Suprapubic skin (tissue), 4 donors: ENCODE measurements around the gene KCNK16. TPM values are rescaled to one million over a fixed set of nuclear protein-coding genes. Genes with fewer than 3 reads are reported as not detected.

Experiments used
- DNase-seq, 2 donors: peaks; one replicate each; pipeline ENCODE4 v3.0.0-alpha.2; 2019; ENCODE audit warnings: low spot score in 2 of 2
- H3K27ac ChIP-seq: fragments of 200-600 bp; sonication (generic); one replicate; pipeline ENCODE4 v1.5.1; 2019
- H3K27me3 ChIP-seq: fragments of 200-600 bp; sonication (generic); one replicate; pipeline ENCODE4 v1.5.1; 2019
- H3K36me3 ChIP-seq: fragments of 200-600 bp; sonication (generic); one replicate; pipeline ENCODE4 v1.5.1; 2019
- H3K4me1 ChIP-seq: fragments of 200-600 bp; sonication (generic); one replicate; pipeline ENCODE4 v1.5.1; 2019
- H3K4me3 ChIP-seq: fragments of 200-600 bp; sonication (generic); one replicate; pipeline ENCODE4 v1.5.1; 2019; ENCODE audit warnings: mild to moderate bottlenecking
- H3K9me3 ChIP-seq: fragments of 200-600 bp; sonication (generic); one replicate; pipeline ENCODE4 v1.5.1; 2019
- CTCF ChIP-seq, 2 donors: fragments of 200-600 bp in 1 of 2; fragments of 450-650 bp in 1 of 2; sonication (generic) in 1 of 2; IDR thresholded peaks; one replicate each; pipeline ENCODE4 v1.5.1; 2016 to 2019; ENCODE audit warnings: antibody characterized with exemption in 2 of 2, mild to moderate bottlenecking in 1 of 2, moderate library complexity in 1 of 2
- EP300 ChIP-seq: sonication (generic); formaldehyde crosslinking; IDR thresholded peaks from one replicate; pipeline ENCODE4 v1.6.1; 2017; ENCODE audit warnings: antibody characterized with exemption
- POLR2A ChIP-seq, 2 donors: fragments of 450-650 bp; IDR thresholded peaks; one replicate each; pipeline ENCODE4 v1.6.1; 2017; ENCODE audit warnings: antibody characterized with exemption in 2 of 2, mild to moderate bottlenecking in 2 of 2, moderate library complexity in 2 of 2
- POLR2AphosphoS5 ChIP-seq, 3 donors: sonication (generic); formaldehyde crosslinking; IDR thresholded peaks; one replicate each; pipeline ENCODE4 v1.6.1; 2017; ENCODE audit warnings: antibody characterized with exemption in 3 of 3
- WGBS: methylation state at CpG from one replicate; pipeline ENCODE4 v1.1.5; 2018; 5-methylcytosine and 5-hydroxymethylcytosine counted together
- total RNA-seq, 4 donors: library from RNA; depleted of rRNA; stranded (reverse); fragments of >200 nt; gene quantifications; one replicate each; pipeline ENCODE4 v1.1.0, GENCODE V29; 2016

The KCNK16 gene
- total RNA-seq, 4 donors from 2014 or later = not detected

DNA sequence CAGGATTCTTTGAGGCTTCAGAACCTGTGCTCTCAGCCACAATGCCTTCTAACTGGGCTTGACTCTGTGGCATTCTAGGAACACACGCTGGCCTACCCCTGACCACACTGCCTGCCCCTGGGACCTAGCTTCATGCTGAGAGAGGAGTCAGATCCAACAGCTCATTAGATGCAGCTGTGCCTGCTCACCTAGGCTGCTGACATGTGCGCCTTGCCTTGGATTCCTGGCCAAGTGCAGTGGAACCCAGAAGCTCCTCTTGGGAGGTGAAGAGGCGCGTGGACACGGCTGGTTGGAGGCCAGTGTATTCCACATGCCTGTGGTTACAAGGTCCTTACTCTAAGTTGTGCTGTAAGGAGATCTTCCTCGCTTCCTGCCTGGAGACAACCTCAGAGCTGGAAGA is 24.7 kb upstream of the KCNK16 start:
- Histone ChIP-seq H3K4me1 (no peaks in the 10 kb centered on the region), H3K27me3 (no peaks in the 10 kb centered on the region), H3K4me3 (no peak overlapping the region), H3K9me3 (no peaks in the 10 kb centered on the region), H3K27ac (no peak overlapping the region), H3K36me3 (no peaks in the 10 kb centered on the region)
- DNase-seq = no peak
- no peak for TF ChIP-seq CTCF (IDR thresholded peaks at IDR 0.05)
- no peak for TF ChIP-seq EP300
- no peak for TF ChIP-seq POLR2AphosphoS5 (IDR thresholded peaks at IDR 0.05)
- no peak for TF ChIP-seq POLR2A (IDR thresholded peaks at IDR 0.05)
- 79% methylated on average over 5 of the region's 6 CpGs for WGBS

- no peak overlapping the region for H3K27ac ChIP-seq
- H3K9me3 ChIP-seq = no peaks in the 10 kb centered on the region
- no peaks in the 10 kb centered on the region for H3K36me3 ChIP-seq
- H3K4me1 ChIP-seq = peaks cover 2% of the 10 kb centered on the region
- WGBS = 86% methylated on average over 7 of the region's 7 CpGs
- TF ChIP-seq EP300 (no peak), POLR2AphosphoS5 (IDR thresholded peaks at IDR 0.05) (no peak), CTCF (IDR thresholded peaks at IDR 0.05) (no peak), POLR2A (IDR thresholded peaks at IDR 0.05) (no peak)
- no peak overlapping the region for H3K4me3 ChIP-seq
- no peak for DNase-seq
- H3K27me3 ChIP-seq = no peaks in the 10 kb centered on the region
These were observed 22.3 kb upstream of the KCNK16 start for GRCh38 chr6:39344821-39345280.

GRCh38 chr6:39343396-39343870 is 20.9 kb upstream of the KCNK16 start:
- Histone ChIP-seq H3K27ac (no peak overlapping the region), H3K9me3 (no peaks in the 10 kb centered on the region), H3K4me3 (no peak overlapping the region), H3K36me3 (no peaks in the 10 kb centered on the region), H3K27me3 (no peaks in the 10 kb centered on the region), H3K4me1 (peaks cover 11% of the 10 kb centered on the region)
- TF ChIP-seq POLR2A (IDR thresholded peaks at IDR 0.05) (no peak), EP300 (no peak), CTCF (IDR thresholded peaks at IDR 0.05) (no peak), POLR2AphosphoS5 (IDR thresholded peaks at IDR 0.05) (no peak)
- WGBS = 87% methylated on average over 9 of the region's 9 CpGs
- DNase-seq = no peak

DNA sequence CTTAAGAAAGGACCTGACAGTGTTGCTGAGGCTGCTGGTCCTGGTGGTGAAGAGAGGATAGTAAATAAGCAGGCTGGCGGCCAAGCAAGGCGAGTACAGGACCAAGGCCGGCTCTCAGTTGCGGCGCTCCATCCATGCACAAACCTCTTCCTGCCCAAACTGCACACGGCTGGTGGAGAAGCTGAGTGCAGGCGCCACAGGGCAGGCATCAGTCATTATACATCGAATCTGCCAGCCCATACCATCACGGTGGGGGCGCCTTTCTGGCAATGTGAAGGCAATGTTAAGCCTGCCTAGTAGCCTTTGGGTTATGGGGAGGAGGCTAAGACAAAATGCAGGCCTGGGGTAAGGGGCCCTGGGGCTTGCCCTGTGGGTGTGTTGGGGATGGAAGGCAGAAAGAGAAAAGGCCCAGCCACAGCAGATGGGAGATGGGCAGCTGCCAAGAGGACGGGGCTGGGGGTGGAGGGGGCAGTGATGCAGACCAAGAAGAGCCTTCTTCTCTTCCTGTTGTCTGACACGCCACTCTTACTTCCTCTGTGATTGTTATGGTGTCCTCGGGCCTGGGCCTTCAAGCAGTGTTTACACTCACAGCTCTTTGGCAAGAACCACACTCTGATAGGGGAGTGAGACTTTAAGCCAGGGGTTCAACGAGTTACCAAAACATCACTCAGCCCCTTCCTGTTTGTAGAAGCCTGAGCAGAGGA is 20.3 kb upstream of the KCNK16 start:
- no peaks in the 10 kb centered on the region for H3K9me3 ChIP-seq
- peaks cover 11% of the 10 kb centered on the region for H3K4me1 ChIP-seq
- DNase-seq = no peak
- no peaks in the 10 kb centered on the region for H3K36me3 ChIP-seq
- H3K27me3 ChIP-seq = no peaks in the 10 kb centered on the region
- H3K27ac ChIP-seq = no peak overlapping the region
- no peak overlapping the region for H3K4me3 ChIP-seq
- WGBS = 69% methylated on average over 13 of the region's 14 CpGs
- TF ChIP-seq POLR2A (IDR thresholded peaks at IDR 0.05) (no peak), POLR2AphosphoS5 (IDR thresholded peaks at IDR 0.05) (no peak), CTCF (IDR thresholded peaks at IDR 0.05) (no peak), EP300 (no peak)

DNA sequence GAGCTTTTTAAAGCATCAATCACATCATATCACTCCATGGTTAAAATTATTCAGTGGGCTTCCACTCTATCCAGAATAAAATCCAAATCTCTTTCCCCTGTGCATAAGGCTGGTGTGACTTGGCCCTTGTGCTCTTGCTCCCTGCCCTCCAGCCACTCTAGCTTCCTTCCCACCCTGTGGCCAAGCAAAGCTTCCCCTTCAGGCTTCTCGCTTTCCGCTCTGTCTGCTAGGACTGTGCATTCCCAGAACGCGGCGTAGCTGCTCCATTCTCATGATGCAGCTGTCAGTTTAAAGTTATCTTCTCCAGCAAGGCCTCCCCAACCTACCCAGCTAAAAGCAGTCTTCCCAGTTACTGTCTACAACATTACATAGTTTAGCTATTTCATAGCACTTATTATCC is 19.4 kb upstream of the KCNK16 start:
- no peak for DNase-seq
- no peak for TF ChIP-seq POLR2A (IDR thresholded peaks at IDR 0.05)
- WGBS = 91% methylated on average over 5 of the region's 5 CpGs
- peaks cover 11% of the 10 kb centered on the region for H3K4me1 ChIP-seq
- no peak overlapping the region for H3K27ac ChIP-seq
- no peak overlapping the region for H3K4me3 ChIP-seq
- no peaks in the 10 kb centered on the region for H3K36me3 ChIP-seq
- H3K27me3 ChIP-seq = no peaks in the 10 kb centered on the region
- H3K9me3 ChIP-seq = no peaks in the 10 kb centered on the region
